Measurements from ENCODE around the gene GPD1.

The GPD1 gene

GRCh38 chr12:50103767-50104321 lies at the start of gene GPD1:
GPD1 (plus strand) TSS chr12:50104008; CDS start chr12:50104051, 43 bp downstream.
- DNase-seq: peak; percentile 78

- peak; percentile 64 for DNase-seq
These were observed 47.8 kb upstream of the GPD1 start for GRCh38 chr12:50055831-50056638.

GRCh38 chr12:50056639-50056976 lies 47.2 kb upstream of the GPD1 start:
- no peak for DNase-seq

GRCh38 chr12:50057000-50057841 lies 46.6 kb upstream of the GPD1 start, which contains the start of gene ASIC1:
ASIC1 (plus strand) TSS chr12:50057596; CDS start chr12:50058767, 1,171 bp downstream.
- DNase-seq: no peak

- no peak for DNase-seq
These were observed 45.7 kb upstream of the GPD1 start for GRCh38 chr12:50057896-50058670.

GRCh38 chr12:50058743-50059312 lies 45.0 kb upstream of the GPD1 start:
- no peak for DNase-seq

GRCh38 chr12:50059440-50060119 lies 44.2 kb upstream of the GPD1 start:
- DNase-seq: no peak

- DNase-seq: no peak
These were observed 43.7 kb upstream of the GPD1 start for GRCh38 chr12:50060120-50060468.

- no peak for DNase-seq
These were observed 42.6 kb upstream of the GPD1 start for GRCh38 chr12:50061171-50061570.

GRCh38 chr12:50061946-50062686 lies 41.7 kb upstream of the GPD1 start:
- no peak for DNase-seq

GRCh38 chr12:50062728-50063460 lies 40.9 kb upstream of the GPD1 start:
- DNase-seq: no peak

GRCh38 chr12:50065726-50066310 lies 38.0 kb upstream of the GPD1 start:
- DNase-seq: no peak

- no peak for DNase-seq
These were observed 37.4 kb upstream of the GPD1 start for GRCh38 chr12:50066402-50066801.

- DNase-seq: no peak
These were observed 34.7 kb upstream of the GPD1 start for GRCh38 chr12:50069069-50069468.

GRCh38 chr12:50069539-50069938 lies 34.3 kb upstream of the GPD1 start:
- DNase-seq: no peak

- peak; percentile 76 for DNase-seq
These were observed 33.3 kb upstream of the GPD1 start for GRCh38 chr12:50070314-50071060.

GRCh38 chr12:50072198-50072907 lies 31.5 kb upstream of the GPD1 start:
- no peak for DNase-seq

- DNase-seq: no peak
These were observed 30.6 kb upstream of the GPD1 start for GRCh38 chr12:50073206-50073605.

GRCh38 chr12:50073712-50074111 lies 30.1 kb upstream of the GPD1 start:
- no peak for DNase-seq

Measured in hematopoietic multipotent progenitor cell treated with erythropoietin and hydrocortisone succinate and interleukin-3 and kit ligand, for 8 days (in vitro differentiated cells).